ENCODE data around the gene CYP19A1. TPM values are rescaled to one million over a fixed set of nuclear protein-coding genes. Genes with fewer than 3 reads are reported as not detected.

CYP19A1 gene
- total and polyA plus RNA-seq, 2 donors (not counting 1 experiment from before 2014, with no cell fraction given), result not detected

DNA sequence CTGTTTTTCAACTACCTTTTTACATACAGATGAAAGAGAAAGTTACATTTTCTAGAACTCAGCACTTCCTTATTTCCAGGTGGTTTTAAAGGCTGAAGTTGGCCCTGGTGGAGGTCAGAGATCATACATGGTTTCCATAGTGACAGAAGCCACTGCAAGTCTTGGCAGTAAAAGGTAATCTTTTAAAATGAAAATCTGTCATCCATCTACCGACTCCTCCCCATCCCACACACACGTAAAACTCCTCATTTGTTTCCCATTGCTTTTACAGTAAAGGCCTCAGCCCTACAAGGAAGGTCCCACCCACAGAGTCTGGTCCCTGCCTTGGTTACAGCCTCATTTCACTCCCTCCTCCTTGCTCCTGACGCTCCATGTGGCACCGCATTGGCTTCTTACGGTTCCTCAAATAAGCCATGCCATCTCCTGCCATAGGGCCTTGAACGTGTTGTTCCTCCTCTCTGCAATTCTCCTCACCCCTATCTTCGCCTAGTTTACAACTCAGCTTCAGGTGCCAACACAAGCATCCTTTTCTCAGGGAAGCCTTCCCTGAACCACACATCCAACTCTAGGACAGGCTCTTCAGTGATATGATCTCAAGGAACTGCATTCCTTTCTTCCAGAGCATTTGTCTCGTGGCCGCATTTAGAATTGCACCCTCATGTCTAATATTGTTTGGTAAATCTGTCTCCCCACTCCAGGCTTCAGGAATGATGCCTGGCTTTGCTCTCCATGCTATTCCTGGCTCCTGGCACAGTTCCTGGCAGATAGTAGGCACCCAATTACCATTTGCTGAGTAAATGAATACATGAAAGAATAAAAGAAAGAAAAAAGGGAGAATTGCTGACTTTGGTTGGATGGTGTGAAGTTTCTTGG, 2.6 kb downstream of the CYP19A1 start:
- Histone ChIP-seq H3K79me2 (ENCODE audit: control insufficient read depth, insufficient read depth, low read length) (no peaks in the 10 kb centered on the region), H3K36me3 (replicated peaks in 1 of 2; ENCODE audit: control extremely low read depth in 1 of 2, control insufficient read depth in 1 of 2, extremely low read depth in 1 of 2, insufficient read depth in 2 of 2, low read length in 1 of 2) (no peaks in the 10 kb centered on the region), H3K9ac (ENCODE audit: low read length) (no peak overlapping the region), H3K27ac (ENCODE audit: low read length in 2 of 2) (peak overlapping the region; percentile 58 to 69), H3K4me1 (ENCODE audit: control insufficient read depth in 2 of 2, insufficient read depth in 2 of 2, low read length in 2 of 2) (peaks cover 31 to 39% of the 10 kb centered on the region in 2 donors), H2AFZ (ENCODE audit: insufficient read depth, low read depth, low read length, poor library complexity, severe bottlenecking) (peak overlapping the region; percentile 58), H3K9me3 (ENCODE audit: control extremely low read depth in 1 of 3, control insufficient read depth in 2 of 3, insufficient read depth in 1 of 3, low read length in 2 of 3) (peaks cover 0 to 5% (median 4%) of the 10 kb centered on the region in 3 donors), H3K27me3 (replicated peaks in 1 of 4; ENCODE audit: control extremely low read depth in 1 of 4, control insufficient read depth in 3 of 4, insufficient read depth in 4 of 4, low read length in 3 of 4) (peaks cover 0 to 4% (median under 1%) of the 10 kb centered on the region in 4 experiments), H3K4me2 (replicated peaks; ENCODE audit: low read depth, low read length, poor library complexity, severe bottlenecking) (peak overlapping the region; percentile 43), H4K20me1 (ENCODE audit: control insufficient read depth, insufficient read depth, low read length, poor library complexity, severe bottlenecking) (no peaks in the 10 kb centered on the region), H3K4me3 (ENCODE audit: control extremely low read depth in 1 of 5, extremely low read depth in 1 of 5, insufficient read depth in 1 of 5, low read depth in 2 of 5, low read length in 4 of 5) (peak overlapping the region in 1 of 5 experiments; percentile 35)
- TF ChIP-seq EZH2 (IDR thresholded peaks at IDR 0.05; ENCODE audit: borderline replicate concordance, insufficient read depth, low read depth, low read length, poor library complexity, severe bottlenecking), result no peak
- TF ChIP-seq CTCF (IDR thresholded peaks at IDR 0.05), result no peak
- 87% methylated on average over 7 of the region's 9 CpGs for WGBS (ENCODE audit: insufficient coverage)
- ChIA-PET POLR2A (no interaction called here), CTCF (no interaction called here)
- DNase-seq (peak; percentile 66), ATAC-seq (ENCODE audit: low read depth) (peak; percentile 33)
- Mint-ChIP-seq H3K4me3 (peak overlapping the region; percentile 61), H3K4me1 (peaks cover 32% of the 10 kb centered on the region), H3K27me3 (peaks cover 12% of the 10 kb centered on the region), H3K9me3 (ENCODE audit: insufficient read depth) (peaks cover 3% of the 10 kb centered on the region), H3K27ac (peak overlapping the region; percentile 80)
- intact Hi-C loops (cut with micrococcal nuclease), result no loop called here

- Mint-ChIP-seq H3K27me3 (peaks cover 5% of the 10 kb centered on the region), H3K4me1 (peaks cover 32% of the 10 kb centered on the region), H3K9me3 (ENCODE audit: insufficient read depth) (peaks cover 3% of the 10 kb centered on the region), H3K4me3 (peak overlapping the region; percentile 43), H3K27ac (peak overlapping the region; percentile 80)
- H3K9me3 ChIP-seq (ENCODE audit: control extremely low read depth in 1 of 3, control insufficient read depth in 2 of 3, insufficient read depth in 1 of 3, low read length in 2 of 3), result peaks cover 0 to 5% (median 3%) of the 10 kb centered on the region in 3 donors
- ATAC-seq (ENCODE audit: low read depth) (no peak), DNase-seq (no peak)
- no peaks in the 10 kb centered on the region for H3K36me3 ChIP-seq (replicated peaks in 1 of 2; ENCODE audit: control extremely low read depth in 1 of 2, control insufficient read depth in 1 of 2, extremely low read depth in 1 of 2, insufficient read depth in 2 of 2, low read length in 1 of 2)
- H3K4me2 ChIP-seq (replicated peaks; ENCODE audit: low read depth, low read length, poor library complexity, severe bottlenecking), result peak overlapping the region; percentile 43
- no peak overlapping the region for H3K9ac ChIP-seq (ENCODE audit: low read length)
- CTCF ChIA-PET, result no interaction called here
- TF ChIP-seq EZH2 (IDR thresholded peaks at IDR 0.05; ENCODE audit: borderline replicate concordance, insufficient read depth, low read depth, low read length, poor library complexity, severe bottlenecking) (no peak), CTCF (IDR thresholded peaks at IDR 0.05) (no peak)
- H2AFZ ChIP-seq (ENCODE audit: insufficient read depth, low read depth, low read length, poor library complexity, severe bottlenecking), result peak overlapping the region; percentile 58
- peaks cover 31 to 39% of the 10 kb centered on the region in 2 donors for H3K4me1 ChIP-seq (ENCODE audit: control insufficient read depth in 2 of 2, insufficient read depth in 2 of 2, low read length in 2 of 2)
- no peaks in the 10 kb centered on the region for H3K79me2 ChIP-seq (ENCODE audit: control insufficient read depth, insufficient read depth, low read length)
- peak overlapping the region in 1 of 5 experiments; percentile 35 for H3K4me3 ChIP-seq (ENCODE audit: control extremely low read depth in 1 of 5, extremely low read depth in 1 of 5, insufficient read depth in 1 of 5, low read depth in 2 of 5, low read length in 4 of 5)
- no peaks in the 10 kb centered on the region for H3K27me3 ChIP-seq (replicated peaks in 1 of 4; ENCODE audit: control extremely low read depth in 1 of 4, control insufficient read depth in 3 of 4, insufficient read depth in 4 of 4, low read length in 3 of 4)
- intact Hi-C loops (cut with micrococcal nuclease), result no loop called here
- no peaks in the 10 kb centered on the region for H4K20me1 ChIP-seq (ENCODE audit: control insufficient read depth, insufficient read depth, low read length, poor library complexity, severe bottlenecking)
- 82% methylated on average over 5 of the region's 5 CpGs for WGBS (ENCODE audit: insufficient coverage)
- peak overlapping the region; percentile 58 to 69 for H3K27ac ChIP-seq (ENCODE audit: low read length in 2 of 2)
- POLR2A ChIA-PET, result no interaction called here
Measured at GRCh38 chr15:51335087-51335486, 3.3 kb downstream of the CYP19A1 start.
